Measurements from ENCODE around the gene INCENP. TPM values are rescaled to one million over a fixed set of nuclear protein-coding genes. Genes with fewer than 3 reads are reported as not detected.

INCENP gene
- total and polyA plus RNA-seq, 2 of the 13 experiments (the other 11 are each of a cell fraction or from before 2014, with no cell fraction given): 14.1 to 37.3 TPM

- TF ChIP-seq PHF21A (CRISPR knock-in tag; IDR thresholded peaks at IDR 0.05) (peak; percentile 48), CEBPB (IDR thresholded peaks at IDR 0.05; ENCODE audit: borderline replicate concordance, low read depth, low read length) (peak; percentile 88), PAWR (CRISPR knock-in tag; IDR thresholded peaks at IDR 0.05; ENCODE audit: borderline replicate concordance) (no peak), ZNF512B (CRISPR knock-in tag; IDR thresholded peaks at IDR 0.05; ENCODE audit: borderline replicate concordance) (no peak), HIC2 (CRISPR knock-in tag; IDR thresholded peaks at IDR 0.05; ENCODE audit: low read depth) (no peak), ZNF567 (CRISPR knock-in tag; IDR thresholded peaks at IDR 0.05; ENCODE audit: borderline replicate concordance) (no peak), ZNF558 (CRISPR knock-in tag; IDR thresholded peaks at IDR 0.05; ENCODE audit: borderline replicate concordance) (no peak), HOXA9 (CRISPR knock-in tag; IDR thresholded peaks at IDR 0.05; ENCODE audit: borderline replicate concordance) (no peak), PRMT3 (CRISPR knock-in tag; IDR thresholded peaks at IDR 0.05; ENCODE audit: borderline replicate concordance, low read depth) (0 out of 2 replicates have a peak, but pooled peaks have one; percentile 50), FOXC1 (CRISPR knock-in tag; IDR thresholded peaks at IDR 0.05; ENCODE audit: borderline replicate concordance) (no peak), ZNF687 (CRISPR knock-in tag; IDR thresholded peaks at IDR 0.05) (peak; percentile 66; the same call in 1 of the 2 replicates), HNRNPLL (IDR thresholded peaks at IDR 0.05; ENCODE audit: low read depth, low read length, poor library complexity, severe bottlenecking) (peak; percentile 53), ZMYM4 (CRISPR knock-in tag; IDR thresholded peaks at IDR 0.05) (peak; percentile 67), MEIS2 (CRISPR knock-in tag; IDR thresholded peaks at IDR 0.05) (no peak; the same call in 1 of the 2 replicates), YEATS4 (CRISPR knock-in tag; IDR thresholded peaks at IDR 0.05; ENCODE audit: borderline replicate concordance) (peak; percentile 60), HBP1 (CRISPR knock-in tag; IDR thresholded peaks at IDR 0.05; ENCODE audit: low read depth) (peak; percentile 20; the same call in 1 of the 2 replicates), ZNF34 (CRISPR knock-in tag; IDR thresholded peaks at IDR 0.05; ENCODE audit: borderline replicate concordance) (no peak), SMAD1 (CRISPR knock-in tag; IDR thresholded peaks at IDR 0.05; ENCODE audit: borderline replicate concordance, low read depth) (no peak), MAFF (IDR thresholded peaks at IDR 0.05; ENCODE audit: low read depth, low read length) (no peak)
Measured at GRCh38 chr11:62123669-62124185, at the start of gene INCENP (continued).

All from HepG2 (cell line).